ENCODE measurements around the gene FGD2.

FGD2 gene

DNA sequence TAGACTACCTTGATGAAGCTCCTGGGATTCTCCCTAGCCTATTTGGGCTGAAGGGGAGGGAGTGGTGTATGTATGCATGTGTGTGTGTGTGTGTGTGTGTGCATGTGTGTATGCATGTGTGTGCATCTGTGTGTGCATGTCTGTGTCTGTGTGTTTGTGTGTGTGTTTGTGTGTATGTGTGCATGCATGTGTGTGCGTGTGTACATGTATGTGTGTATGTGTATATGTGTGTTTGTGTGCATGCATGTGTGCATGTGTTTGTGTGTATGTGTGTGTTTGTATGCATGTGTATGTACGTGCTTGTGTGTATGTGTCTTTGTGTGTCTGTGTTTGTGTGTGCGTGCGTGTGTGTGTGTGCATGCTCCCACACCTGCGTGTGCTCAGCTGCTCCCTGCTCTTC is 15.4 kb downstream of the FGD2 start:
- TF ChIP-seq EZH2phosphoT487 (IDR thresholded peaks at IDR 0.05; ENCODE audit: borderline replicate concordance), result no peak
- TF ChIP-seq, protein P1, sequence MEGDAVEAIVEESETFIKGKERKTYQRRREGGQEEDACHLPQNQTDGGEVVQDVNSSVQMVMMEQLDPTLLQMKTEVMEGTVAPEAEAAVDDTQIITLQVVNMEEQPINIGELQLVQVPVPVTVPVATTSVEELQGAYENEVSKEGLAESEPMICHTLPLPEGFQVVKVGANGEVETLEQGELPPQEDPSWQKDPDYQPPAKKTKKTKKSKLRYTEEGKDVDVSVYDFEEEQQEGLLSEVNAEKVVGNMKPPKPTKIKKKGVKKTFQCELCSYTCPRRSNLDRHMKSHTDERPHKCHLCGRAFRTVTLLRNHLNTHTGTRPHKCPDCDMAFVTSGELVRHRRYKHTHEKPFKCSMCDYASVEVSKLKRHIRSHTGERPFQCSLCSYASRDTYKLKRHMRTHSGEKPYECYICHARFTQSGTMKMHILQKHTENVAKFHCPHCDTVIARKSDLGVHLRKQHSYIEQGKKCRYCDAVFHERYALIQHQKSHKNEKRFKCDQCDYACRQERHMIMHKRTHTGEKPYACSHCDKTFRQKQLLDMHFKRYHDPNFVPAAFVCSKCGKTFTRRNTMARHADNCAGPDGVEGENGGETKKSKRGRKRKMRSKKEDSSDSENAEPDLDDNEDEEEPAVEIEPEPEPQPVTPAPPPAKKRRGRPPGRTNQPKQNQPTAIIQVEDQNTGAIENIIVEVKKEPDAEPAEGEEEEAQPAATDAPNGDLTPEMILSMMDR (conservative IDR thresholded peaks at IDR 0.05; ENCODE audit: low read length), result no peak
- Histone ChIP-seq H3F3A (ENCODE audit: low read depth) (no peaks in the 10 kb centered on the region), H3K4me1 (ENCODE audit: insufficient read depth, low read length, poor library complexity, severe bottlenecking) (peaks cover 7% of the 10 kb centered on the region), H3K9me3 (ENCODE audit: insufficient read depth, low read depth, low read length) (no peaks in the 10 kb centered on the region), H4K20me1 (ENCODE audit: insufficient read depth, low read length, poor library complexity, severe bottlenecking) (no peaks in the 10 kb centered on the region), H2AFZ (ENCODE audit: low read length) (no peak overlapping the region), H3K4me2 (ENCODE audit: low read depth, low read length, poor library complexity, severe bottlenecking) (no peak overlapping the region), H3K36me3 (ENCODE audit: insufficient read depth, low read length) (no peaks in the 10 kb centered on the region), H3K9me2 (replicated peaks; ENCODE audit: low read depth, low read length) (no peaks in the 10 kb centered on the region), H3K4me3 (ENCODE audit: low read length, poor library complexity, severe bottlenecking) (no peak overlapping the region), H3K27me3 (ENCODE audit: insufficient read depth, low read length, poor library complexity, severe bottlenecking) (no peaks in the 10 kb centered on the region), H3K9ac (ENCODE audit: low read depth, low read length, poor library complexity, severe bottlenecking) (no peak overlapping the region), H3K79me2 (ENCODE audit: insufficient read depth, low read length) (no peaks in the 10 kb centered on the region)

DNA sequence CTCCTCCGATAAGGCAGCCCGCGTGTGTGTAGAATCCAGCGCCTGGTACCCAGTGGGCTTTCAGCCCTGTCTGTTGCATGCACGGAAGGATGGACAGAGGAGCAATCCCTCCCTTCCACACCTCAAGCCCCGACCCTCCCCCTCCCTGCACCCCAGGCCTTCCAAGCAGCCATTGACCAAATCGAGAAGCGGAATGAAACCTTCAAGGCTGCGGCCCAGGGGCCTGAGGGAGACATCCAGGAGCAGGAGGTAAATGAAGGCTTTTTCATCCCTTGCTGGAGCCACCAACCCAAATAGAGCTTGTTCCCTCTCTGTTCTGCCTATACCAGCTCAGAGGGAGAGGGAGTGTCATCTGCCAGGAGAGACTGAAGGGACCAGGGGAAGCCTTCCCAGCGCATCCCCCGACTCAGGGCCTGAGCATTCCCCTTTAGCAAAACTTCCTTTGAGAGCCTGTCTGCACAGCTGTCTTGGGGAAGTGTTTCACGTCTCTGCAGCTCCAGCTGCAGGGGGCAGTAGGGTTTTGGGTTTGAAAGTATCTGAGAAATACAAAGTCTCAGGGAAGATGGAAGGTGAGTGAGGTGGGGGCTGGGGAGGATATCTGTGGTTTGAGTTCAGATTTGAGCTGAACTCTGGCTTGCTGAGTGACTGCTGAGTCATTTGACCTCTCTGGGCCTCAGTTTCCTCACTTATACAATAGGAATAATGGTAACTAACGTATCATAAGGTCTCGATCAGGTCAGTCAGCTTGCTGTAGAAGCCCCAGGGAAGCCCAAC is 16.1 kb downstream of the FGD2 start:
- Histone ChIP-seq H3K9me2 (replicated peaks; ENCODE audit: low read depth, low read length) (no peaks in the 10 kb centered on the region), H3K79me2 (ENCODE audit: insufficient read depth, low read length) (no peaks in the 10 kb centered on the region), H3K4me1 (ENCODE audit: insufficient read depth, low read length, poor library complexity, severe bottlenecking) (peaks cover 7% of the 10 kb centered on the region), H3K9ac (ENCODE audit: low read depth, low read length, poor library complexity, severe bottlenecking) (no peak overlapping the region), H3K36me3 (ENCODE audit: insufficient read depth, low read length) (no peaks in the 10 kb centered on the region), H3K27me3 (ENCODE audit: insufficient read depth, low read length, poor library complexity, severe bottlenecking) (no peaks in the 10 kb centered on the region), H3K9me3 (ENCODE audit: insufficient read depth, low read depth, low read length) (no peaks in the 10 kb centered on the region), H3K4me3 (ENCODE audit: low read length, poor library complexity, severe bottlenecking) (no peak overlapping the region), H4K20me1 (ENCODE audit: insufficient read depth, low read length, poor library complexity, severe bottlenecking) (no peaks in the 10 kb centered on the region), H2AFZ (ENCODE audit: low read length) (no peak overlapping the region), H3F3A (ENCODE audit: low read depth) (no peaks in the 10 kb centered on the region), H3K4me2 (ENCODE audit: low read depth, low read length, poor library complexity, severe bottlenecking) (no peak overlapping the region)
- TF ChIP-seq, protein P1 (conservative IDR thresholded peaks at IDR 0.05; ENCODE audit: low read length), result peak; percentile 74
- no peak for TF ChIP-seq EZH2phosphoT487 (IDR thresholded peaks at IDR 0.05; ENCODE audit: borderline replicate concordance)

DNA sequence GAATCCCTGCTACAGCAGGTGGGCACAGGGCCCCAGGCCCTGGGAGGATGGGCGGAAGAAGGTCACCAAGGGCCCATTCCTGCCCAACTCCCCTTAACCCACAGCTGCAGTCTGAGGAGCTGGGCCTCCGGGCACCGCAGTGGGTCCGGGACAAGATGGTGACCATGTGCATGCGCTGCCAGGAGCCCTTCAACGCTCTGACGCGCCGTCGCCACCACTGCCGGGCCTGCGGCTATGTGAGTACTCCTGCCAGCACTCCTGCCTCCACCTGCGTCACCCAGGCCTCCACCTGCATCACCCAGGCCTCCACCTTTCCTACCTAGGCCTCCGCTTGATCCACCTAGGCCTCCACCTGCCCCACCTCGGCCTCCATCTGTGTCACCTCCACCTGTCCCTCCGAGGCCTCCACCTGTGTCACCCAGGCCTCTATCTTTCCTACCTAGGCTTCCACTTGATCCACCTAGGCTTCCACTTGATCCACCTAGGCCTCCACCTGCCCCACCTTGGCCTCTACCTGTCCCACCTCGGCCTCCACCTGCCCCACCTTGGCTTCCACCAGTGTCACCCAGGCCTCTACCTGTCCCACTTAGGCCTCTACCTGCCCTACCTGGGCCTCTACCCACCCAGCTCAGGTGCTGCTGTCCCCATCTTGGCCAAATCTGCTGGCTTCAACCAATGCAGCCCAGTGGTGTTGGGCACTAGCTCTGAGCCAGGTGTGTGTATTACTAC is 16.8 kb downstream of the FGD2 start:
- Histone ChIP-seq H3K4me1 (ENCODE audit: insufficient read depth, low read length, poor library complexity, severe bottlenecking) (peaks cover 7% of the 10 kb centered on the region), H4K20me1 (ENCODE audit: insufficient read depth, low read length, poor library complexity, severe bottlenecking) (no peaks in the 10 kb centered on the region), H3K27me3 (ENCODE audit: insufficient read depth, low read length, poor library complexity, severe bottlenecking) (no peaks in the 10 kb centered on the region), H3K79me2 (ENCODE audit: insufficient read depth, low read length) (no peaks in the 10 kb centered on the region), H3K9ac (ENCODE audit: low read depth, low read length, poor library complexity, severe bottlenecking) (no peak overlapping the region), H3K9me3 (ENCODE audit: insufficient read depth, low read depth, low read length) (no peaks in the 10 kb centered on the region), H2AFZ (ENCODE audit: low read length) (no peak overlapping the region), H3F3A (ENCODE audit: low read depth) (no peaks in the 10 kb centered on the region), H3K4me3 (ENCODE audit: low read length, poor library complexity, severe bottlenecking) (no peak overlapping the region), H3K9me2 (replicated peaks; ENCODE audit: low read depth, low read length) (no peaks in the 10 kb centered on the region), H3K36me3 (ENCODE audit: insufficient read depth, low read length) (no peaks in the 10 kb centered on the region), H3K4me2 (ENCODE audit: low read depth, low read length, poor library complexity, severe bottlenecking) (no peak overlapping the region)
- no peak for TF ChIP-seq EZH2phosphoT487 (IDR thresholded peaks at IDR 0.05; ENCODE audit: borderline replicate concordance)
- TF ChIP-seq, protein P1 (conservative IDR thresholded peaks at IDR 0.05; ENCODE audit: low read length), result no peak

Measured in Loucy (cell line).